GM12864 (cell line): ENCODE data around the gene GIGYF1.

Experiments
- DNase-seq: peaks from one replicate; pipeline ENCODE4 v3.0.0-alpha.2; 2011; ENCODE audit warnings: low read depth
- H3K4me3 ChIP-seq: 2 replicates; pipeline ENCODE4 v1.5.1; 2011; ENCODE audit warnings: mild to moderate bottlenecking, low read depth, low read length, control low read depth
- CTCF ChIP-seq: IDR thresholded peaks from 2 replicates; pipeline ENCODE4 v1.5.1; 2011; ENCODE audit warnings: low read depth, mild to moderate bottlenecking, moderate library complexity, low read length, control low read depth, inconsistent platforms; ENCODE audit errors: missing control alignments

GIGYF1 gene

GRCh38 chr7:100692578-100692961 lies 1.5 kb downstream of the GIGYF1 start:
- DNase-seq: no peak
- H3K4me3 ChIP-seq: peak overlapping the region; percentile 95
- TF ChIP-seq CTCF: no peak

- peak; percentile 86 for TF ChIP-seq CTCF
- DNase-seq: no peak
- peak overlapping the region; percentile 95 for H3K4me3 ChIP-seq
These were observed 2.1 kb downstream of the GIGYF1 start for GRCh38 chr7:100691676-100692577.

- DNase-seq: no peak
- H3K4me3 ChIP-seq: no peak overlapping the region
- peak; percentile 3 for TF ChIP-seq CTCF
These were observed 4.6 kb downstream of the GIGYF1 start for GRCh38 chr7:100689230-100690135.

GRCh38 chr7:100688326-100688860 lies 5.7 kb downstream of the GIGYF1 start:
- TF ChIP-seq CTCF: no peak
- no peak for DNase-seq
- no peak overlapping the region for H3K4me3 ChIP-seq

GRCh38 chr7:100687751-100688300 lies 6.2 kb downstream of the GIGYF1 start:
- no peak for DNase-seq
- H3K4me3 ChIP-seq: no peak overlapping the region
- TF ChIP-seq CTCF: no peak

GRCh38 chr7:100687261-100687660 lies 6.8 kb downstream of the GIGYF1 start:
- no peak overlapping the region for H3K4me3 ChIP-seq
- no peak for TF ChIP-seq CTCF
- DNase-seq: no peak
